ENCODE measurements around the gene USP9Y. TPM values are rescaled to one million over a fixed set of nuclear protein-coding genes. Genes with fewer than 3 reads are reported as not detected.
A peak's percentile ranks its signal among the peaks of the same experiment; 100 is the strongest.

USP9Y gene
- total RNA-seq, 1 experiment from 2014 or later = 1.6 TPM

- DNase-seq (ENCODE audit: low read depth) = no peak
Measured at GRCh38 chrY:12756021-12756420, 55.0 kb downstream of the USP9Y start.

- no peak for DNase-seq (ENCODE audit: low read depth)
Measured at GRCh38 chrY:12765976-12766375, 64.9 kb downstream of the USP9Y start.

GRCh38 chrY:12784521-12784920, 83.5 kb downstream of the USP9Y start:
- no peak for DNase-seq (ENCODE audit: low read depth)

- DNase-seq (ENCODE audit: low read depth) = no peak
Measured at GRCh38 chrY:12793999-12794398, 93.0 kb downstream of the USP9Y start.

GRCh38 chrY:12808046-12808445, 107.0 kb downstream of the USP9Y start:
- no peak for DNase-seq (ENCODE audit: low read depth)

- no peak for DNase-seq (ENCODE audit: low read depth)
Measured at GRCh38 chrY:12809034-12809433, 108.0 kb downstream of the USP9Y start.

GRCh38 chrY:12823408-12823807, 122.4 kb downstream of the USP9Y start:
- no peak for DNase-seq (ENCODE audit: low read depth)

- no peak for DNase-seq (ENCODE audit: low read depth)
Measured at GRCh38 chrY:12826791-12827190, 125.8 kb downstream of the USP9Y start.

- no peak for DNase-seq (ENCODE audit: low read depth)
Measured at GRCh38 chrY:12833284-12833683, 132.3 kb downstream of the USP9Y start.

- DNase-seq (ENCODE audit: low read depth) = no peak
Measured at GRCh38 chrY:12837550-12837949, 136.5 kb downstream of the USP9Y start.

- DNase-seq (ENCODE audit: low read depth) = no peak
Measured at GRCh38 chrY:12841368-12841767, 140.3 kb downstream of the USP9Y start.

GRCh38 chrY:12846793-12847192, 145.8 kb downstream of the USP9Y start:
- no peak for DNase-seq (ENCODE audit: low read depth)

- no peak for DNase-seq (ENCODE audit: low read depth)
Measured at GRCh38 chrY:12855791-12856275, 154.8 kb downstream of the USP9Y start.

- DNase-seq (ENCODE audit: low read depth) = no peak
Measured at GRCh38 chrY:12867960-12868359, 166.9 kb downstream of the USP9Y start.

- DNase-seq (ENCODE audit: low read depth) = no peak
Measured at GRCh38 chrY:12896973-12897372, 195.9 kb downstream of the USP9Y start.

- DNase-seq (ENCODE audit: low read depth) = no peak
Measured at GRCh38 chrY:12898604-12899003, 197.6 kb downstream of the USP9Y start.

- DNase-seq (ENCODE audit: low read depth) = peak; percentile 59
Measured at GRCh38 chrY:12904618-12905516, 203.8 kb downstream of the USP9Y start, which contains the start of gene DDX3Y. TSS of gene DDX3Y (plus strand) at chrY:12904868. CDS start at chrY:12904937, 69 bp downstream.

GRCh38 chrY:12905517-12905872, 204.5 kb downstream of the USP9Y start:
- peak; percentile 32 for DNase-seq (ENCODE audit: low read depth)

GRCh38 chrY:12905895-12906294, 204.9 kb downstream of the USP9Y start:
- DNase-seq (ENCODE audit: low read depth) = no peak

Measured in M059J (cell line).